Measurements from ENCODE around the gene RGS7BP.

Gene RGS7BP

DNA sequence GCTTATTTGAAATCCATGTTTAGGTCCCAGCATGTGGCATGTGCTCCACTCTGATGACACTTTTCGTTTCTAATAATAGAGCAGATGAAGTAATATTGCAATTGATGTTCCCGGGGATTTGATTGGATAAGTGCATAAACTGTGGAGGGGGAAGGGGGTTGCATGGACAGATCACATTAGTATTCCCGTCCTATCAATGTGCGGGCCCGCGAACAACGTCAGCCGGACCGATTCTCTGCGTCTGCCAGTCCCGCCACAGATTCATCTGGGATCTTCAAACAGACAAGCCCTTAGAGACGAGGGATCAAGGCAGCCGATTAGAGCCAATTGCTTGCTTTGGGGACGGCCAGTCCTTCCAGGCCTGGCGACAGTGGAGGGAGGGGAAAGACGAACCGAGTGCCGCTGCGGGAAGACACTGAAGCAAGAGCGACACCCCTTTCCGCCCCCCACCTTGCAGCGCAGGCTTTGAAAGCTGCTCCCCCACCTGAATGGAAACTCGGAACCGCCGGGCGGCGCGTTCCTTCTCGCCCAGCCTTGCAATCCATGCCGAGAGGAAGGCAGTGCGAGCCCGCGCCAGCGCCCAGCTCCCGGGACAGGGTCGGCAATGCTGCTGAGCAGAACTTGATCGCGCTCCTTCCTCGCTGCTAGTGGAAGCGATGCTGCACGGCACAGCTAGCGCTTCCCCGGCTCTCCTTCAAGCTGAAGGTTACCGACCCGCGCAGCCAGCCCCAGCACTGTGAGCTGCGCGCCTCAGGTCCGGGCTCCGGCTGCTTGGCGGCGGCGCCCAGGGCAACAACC, at the start of gene RGS7BP:
Gene RGS7BP, plus strand, starts transcription at position 247 of the 798 bp plus-strand sequence. CDS start 610 bp downstream, outside the sequence.
- DNase-seq, result peak; percentile 53 to 91 (median 74)
- intact Hi-C loops (cut with DNase I), result no loop called here

GRCh38 chr5:64457846-64458245, 48.0 kb upstream of the RGS7BP start:
- DNase-seq, result no peak

GRCh38 chr5:64458948-64459347, 46.9 kb upstream of the RGS7BP start:
- intact Hi-C loops (cut with DNase I), result no loop called here
- no peak for DNase-seq

More at GRCh38 chr5:64457846-64458245, 48.0 kb upstream of the RGS7BP start:
- intact Hi-C loops (cut with DNase I), result no loop called here

- DNase-seq, result no peak
- intact Hi-C loops (cut with DNase I), result no loop called here
These were observed 43.4 kb upstream of the RGS7BP start for GRCh38 chr5:64462391-64462790.

GRCh38 chr5:64486163-64486562, 19.7 kb upstream of the RGS7BP start:
- intact Hi-C loops (cut with DNase I), result no loop called here
- no peak for DNase-seq

DNA sequence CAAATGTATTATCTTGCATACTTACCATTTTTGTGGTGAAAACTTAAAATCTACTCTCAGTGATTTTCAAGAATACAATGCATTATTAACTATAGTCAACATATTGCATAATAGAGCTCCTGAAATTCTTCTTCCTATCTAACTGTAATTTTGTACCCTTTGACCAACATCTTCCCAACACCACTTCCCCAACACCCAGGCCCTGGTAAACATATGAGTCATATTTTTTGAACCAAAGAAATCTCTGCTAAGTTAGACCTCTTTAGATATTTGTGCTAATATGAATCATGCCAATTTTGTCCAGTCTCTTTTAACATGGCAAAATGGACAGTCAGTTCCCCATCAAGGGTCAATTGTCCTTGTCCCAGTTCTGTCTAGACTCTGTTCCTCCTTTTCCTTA, 18.5 kb upstream of the RGS7BP start:
- intact Hi-C loops (cut with DNase I), result no loop called here
- DNase-seq, result no peak

DNA sequence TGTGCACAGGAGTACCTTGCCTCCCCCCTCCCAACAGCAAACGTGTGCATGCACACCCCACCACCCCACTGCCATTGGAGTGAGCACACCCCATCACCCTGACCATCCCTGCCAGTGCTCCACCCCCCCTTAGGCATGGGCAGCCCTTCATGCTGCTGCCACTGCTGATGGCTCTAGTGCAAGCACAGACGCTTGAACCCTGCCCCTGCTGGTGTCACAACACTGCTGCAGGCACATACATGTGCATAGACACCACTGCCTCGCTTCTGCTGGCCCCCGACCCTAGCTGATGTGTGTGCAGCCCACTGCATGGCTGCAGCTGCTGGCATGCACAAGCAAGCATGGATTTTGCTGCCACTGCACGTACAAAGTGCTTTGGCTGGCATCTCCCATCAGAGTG, 16.0 kb upstream of the RGS7BP start:
- no peak for DNase-seq
- intact Hi-C loops (cut with DNase I), result no loop called here

- intact Hi-C loops (cut with DNase I), result no loop called here
- no peak for DNase-seq
These were observed 8.4 kb upstream of the RGS7BP start for GRCh38 chr5:64497386-64497785.

DNA sequence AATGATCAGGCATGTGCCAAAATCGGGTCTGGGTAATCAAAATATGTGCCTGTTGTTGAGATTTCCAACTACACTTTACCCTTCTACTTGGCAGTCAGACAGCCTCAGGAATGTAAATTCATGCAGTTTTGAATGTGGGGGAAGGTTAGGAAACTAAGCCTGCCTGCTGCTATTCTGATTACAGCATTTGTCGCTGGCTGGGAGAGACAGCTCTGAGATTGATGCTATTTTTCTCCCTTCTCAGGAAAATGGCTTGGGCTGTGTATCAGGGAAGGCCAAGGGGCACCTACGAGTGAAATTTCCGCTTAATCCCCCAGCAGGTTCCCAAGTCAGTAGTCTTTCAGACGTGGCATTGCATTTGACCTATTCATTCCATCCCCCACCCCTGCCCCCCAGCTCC, 3.6 kb upstream of the RGS7BP start:
- intact Hi-C loops (cut with DNase I), result no loop called here
- DNase-seq, result peak in 10 of 42 donors; percentile 12 to 65 (median 32)

DNA sequence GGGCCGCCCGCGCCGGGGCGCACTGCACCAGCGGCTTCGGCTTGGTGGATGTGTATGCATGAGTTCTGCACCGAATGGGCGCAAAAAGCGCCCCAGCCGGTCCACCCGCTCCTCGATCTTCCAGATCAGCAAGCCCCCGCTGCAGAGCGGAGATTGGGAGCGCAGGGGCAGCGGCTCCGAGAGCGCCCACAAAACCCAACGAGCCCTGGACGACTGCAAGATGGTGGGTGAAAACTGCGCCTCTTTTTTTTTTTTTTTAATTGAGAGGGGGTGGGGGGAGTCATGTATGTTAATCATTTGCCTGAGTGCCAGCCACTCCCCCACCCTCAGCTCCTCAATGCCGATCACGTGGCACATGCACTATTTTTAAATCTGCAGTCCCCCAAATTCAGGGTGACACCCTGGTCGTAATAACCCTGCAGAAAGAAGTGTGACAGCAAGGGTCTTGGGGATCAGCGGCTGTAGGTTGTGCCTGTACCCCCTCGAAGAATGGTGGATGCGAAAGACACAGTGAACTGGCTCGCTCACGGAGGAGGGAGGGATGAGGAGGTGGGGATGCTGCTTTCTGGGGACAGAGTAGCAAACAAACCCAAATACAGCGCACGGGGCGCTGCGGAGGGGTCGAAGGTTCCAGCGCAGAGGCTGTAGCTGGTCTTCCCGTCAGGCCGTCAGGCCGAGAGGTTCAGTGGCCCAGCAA, 900 bp downstream of the RGS7BP start:
- intact Hi-C loops (cut with DNase I), result no loop called here
- peak in 38 of 42 donors; percentile 14 to 72 (median 40) for DNase-seq

DNA sequence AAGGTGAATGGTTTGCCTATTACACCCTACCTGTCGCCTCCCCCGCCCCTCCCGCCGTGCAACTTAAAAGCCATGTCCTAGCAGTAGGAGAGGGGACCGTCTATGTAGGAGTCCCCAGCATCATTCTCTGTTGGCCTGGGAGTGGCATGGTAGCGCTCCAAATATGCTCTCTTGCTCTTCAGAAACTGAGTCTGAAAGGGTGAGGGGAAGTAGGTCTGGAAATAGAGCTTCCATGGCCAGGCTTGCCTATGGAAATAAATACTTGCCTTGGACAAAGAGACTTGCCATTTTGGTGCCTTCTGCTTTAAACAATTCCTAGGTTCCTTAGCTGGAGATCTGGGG, 1.4 kb downstream of the RGS7BP start:
- intact Hi-C loops (cut with DNase I), result no loop called here
- DNase-seq, result peak in 1 of 42 donors; percentile 20

DNA sequence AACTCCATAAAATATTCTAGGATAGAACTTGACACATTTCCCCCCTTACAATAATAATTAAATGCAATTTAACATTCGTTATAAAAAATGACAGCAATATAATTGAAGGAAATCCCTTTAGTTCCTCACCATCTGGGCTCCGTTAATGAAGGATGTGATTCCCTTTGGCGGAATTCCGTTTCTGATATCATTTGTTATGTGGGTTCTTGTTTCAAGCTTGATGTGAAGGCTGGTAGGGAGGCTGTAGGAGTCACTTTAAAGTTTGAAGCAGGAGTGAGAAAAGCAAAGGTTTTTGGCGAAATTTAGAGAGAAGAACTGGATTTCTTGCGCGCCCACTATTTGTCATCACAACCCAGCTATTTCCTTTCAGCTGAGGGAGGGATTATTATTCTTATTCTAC, 4.0 kb downstream of the RGS7BP start:
- intact Hi-C loops (cut with DNase I), result no loop called here
- DNase-seq, result peak in 4 of 42 donors; percentile 22 to 44 (median 29)

GRCh38 chr5:64513492-64513891, 7.7 kb downstream of the RGS7BP start:
- intact Hi-C loops (cut with DNase I), result no loop called here
- no peak for DNase-seq

- DNase-seq, result no peak
- intact Hi-C loops (cut with DNase I), result no loop called here
These were observed 8.8 kb downstream of the RGS7BP start for GRCh38 chr5:64514612-64515011.

GRCh38 chr5:64516216-64516615, 10.4 kb downstream of the RGS7BP start:
- intact Hi-C loops (cut with DNase I), result no loop called here
- DNase-seq, result no peak

- peak in 1 of 42 donors; percentile 30 for DNase-seq
- intact Hi-C loops (cut with DNase I), result no loop called here
These were observed 13.0 kb downstream of the RGS7BP start for GRCh38 chr5:64518793-64519192.

DNA sequence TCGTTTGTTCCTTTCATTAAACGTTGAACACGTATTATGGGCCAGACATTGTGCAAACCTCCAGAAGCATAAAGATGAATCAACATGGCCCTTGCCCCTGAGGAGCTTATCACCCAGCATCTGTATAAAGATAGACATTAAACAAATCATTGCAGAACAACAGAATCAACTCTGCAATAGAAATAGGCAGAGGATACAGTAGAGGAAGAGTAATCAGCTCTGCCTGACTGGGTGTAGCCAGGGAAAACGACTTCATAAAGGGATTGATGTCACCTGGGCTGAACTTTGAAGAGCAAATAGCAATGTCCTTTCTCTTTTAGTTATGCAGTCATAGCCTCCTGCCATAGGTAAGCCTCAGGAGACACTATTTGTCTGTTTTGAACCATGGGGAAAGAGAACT, 13.4 kb downstream of the RGS7BP start:
- DNase-seq, result no peak
- intact Hi-C loops (cut with DNase I), result no loop called here

- intact Hi-C loops (cut with DNase I), result no loop called here
- DNase-seq, result no peak
These were observed 21.1 kb downstream of the RGS7BP start for GRCh38 chr5:64526734-64527439.

- DNase-seq, result no peak
- intact Hi-C loops (cut with DNase I), result no loop called here
These were observed 24.3 kb downstream of the RGS7BP start for GRCh38 chr5:64530076-64530475.

- no peak for DNase-seq
- intact Hi-C loops (cut with DNase I), result no loop called here
These were observed 26.4 kb downstream of the RGS7BP start for GRCh38 chr5:64532212-64532611.
